ENCODE results near the gene STK17B. TPM values are rescaled to one million over a fixed set of nuclear protein-coding genes. Genes with fewer than 3 reads are reported as not detected.

Gene STK17B
- total and polyA plus RNA-seq, 10 of the 15 experiments (the other 5 are each of a cell fraction or from before 2014, with no cell fraction given) = 21.2 to 108 (median 53.7) TPM

GRCh38 chr2:196105951-196106350, 65.4 kb downstream of the STK17B start:
- POLR2A ChIA-PET = interaction anchor here (0.5 kb wide), 1 partner anchor 76 kb away, joined by 4 read pairs; no protein-coding TSS in a partner anchor
- Histone ChIP-seq H3K4me1 (ENCODE audit: control insufficient read depth, insufficient read depth, low read length) (peaks cover 23% of the 10 kb centered on the region), H3K27me3 (replicated peaks in 1 of 2; ENCODE audit: control insufficient read depth in 2 of 2, insufficient read depth in 2 of 2, low read length in 1 of 2) (no peaks in the 10 kb centered on the region), H3K4me3 (no peak overlapping the region), H3K9ac (ENCODE audit: control insufficient read depth, insufficient read depth, low read length) (no peak overlapping the region), H3K4me2 (ENCODE audit: control insufficient read depth, insufficient read depth) (no peak overlapping the region), H3K9me3 (replicated peaks; ENCODE audit: control insufficient read depth, insufficient read depth, low read length) (peaks cover 3% of the 10 kb centered on the region; the same call in 2 of the 3 replicates), H3K79me2 (ENCODE audit: control insufficient read depth, insufficient read depth, low read length) (no peaks in the 10 kb centered on the region), H3K36me3 (ENCODE audit: control insufficient read depth in 2 of 2, insufficient read depth in 2 of 2, low read length in 1 of 2) (no peaks in the 10 kb centered on the region), H4K20me1 (ENCODE audit: control insufficient read depth, insufficient read depth) (no peaks in the 10 kb centered on the region), H2AFZ (ENCODE audit: control insufficient read depth, low read depth, low read length) (peak overlapping the region; percentile 26; the same call in 1 of the 2 replicates), H3K27ac (ENCODE audit: control insufficient read depth, insufficient read depth) (no peak overlapping the region)
- RAD21 ChIA-PET (ENCODE audit: unreplicated experiment) = no interaction called here
- no peak for DNase-seq (ENCODE audit: low read depth, low spot score)
- intact Hi-C loops (cut with micrococcal nuclease; ENCODE audit: unreplicated experiment) = no loop called here
- SMC1A ChIA-PET (ENCODE audit: uncharacterized antibody, unreplicated experiment) = interaction anchor here (1.1 to 2.0 kb wide), 2 partner anchors 12 to 70 kb away, joined by 3 to 15 read pairs; no protein-coding TSS in a partner anchor
- in situ Hi-C loops (cut with MboI) = no loop called here
- no peak for FAIRE-seq
- ATAC-seq = no peak
- BruUV-seq (replicated peaks) = no TSS peak
- TF ChIP-seq MTA2 (IDR thresholded peaks at IDR 0.05; ENCODE audit: low read depth) = peak; percentile 45; the same call in 1 of the 2 replicates
- 0 out of 2 replicates have a peak, but pooled peaks have one; percentile 16 for TF ChIP-seq ZNF24 (IDR thresholded peaks at IDR 0.05)
- TF ChIP-seq ZNF592 (IDR thresholded peaks at IDR 0.05) = no peak
- CTCF ChIA-PET = no interaction called here
- under 1% methylated on average over 5 of the region's 5 CpGs for WGBS (ENCODE audit: insufficient coverage, insufficient replicate concordance, low lambda C conversion rate, missing lambda C conversion rate)

All from GM12878 (cell line).